ENCODE results near the gene ACOT4. TPM values are rescaled to one million over a fixed set of nuclear protein-coding genes. Genes with fewer than 3 reads are reported as not detected.
"Not testable (repeated sequence)": the region's sequence is repeated elsewhere in the genome, so short reads cannot be mapped to it uniquely, and the experiment has no call there.

ACOT4 gene
- total and polyA plus RNA-seq, 12 donors, result 0.13 to 1.9 (median 0.88) TPM

GRCh38 chr14:73567358-73567757, 24.3 kb upstream of the ACOT4 start:
- ATAC-seq, result no peak
- peak overlapping the region in 4 of 10 donors; percentile 72 to 89 (median 76) for H3K4me3 ChIP-seq
- no peak overlapping the region for H3K27ac ChIP-seq
- H3K4me1 ChIP-seq, result peaks cover 3 to 44% (median 31%) of the 10 kb centered on the region in 9 donors
- intact Hi-C loops (cut with DNase I), result loop anchor here in 5 of 10 donors (5.0 to 10.0 kb wide), 2 partner anchors 40 to 53 kb away; no protein-coding TSS in a partner anchor
- DNase-seq, result no peak
- TF ChIP-seq, protein P1, sequence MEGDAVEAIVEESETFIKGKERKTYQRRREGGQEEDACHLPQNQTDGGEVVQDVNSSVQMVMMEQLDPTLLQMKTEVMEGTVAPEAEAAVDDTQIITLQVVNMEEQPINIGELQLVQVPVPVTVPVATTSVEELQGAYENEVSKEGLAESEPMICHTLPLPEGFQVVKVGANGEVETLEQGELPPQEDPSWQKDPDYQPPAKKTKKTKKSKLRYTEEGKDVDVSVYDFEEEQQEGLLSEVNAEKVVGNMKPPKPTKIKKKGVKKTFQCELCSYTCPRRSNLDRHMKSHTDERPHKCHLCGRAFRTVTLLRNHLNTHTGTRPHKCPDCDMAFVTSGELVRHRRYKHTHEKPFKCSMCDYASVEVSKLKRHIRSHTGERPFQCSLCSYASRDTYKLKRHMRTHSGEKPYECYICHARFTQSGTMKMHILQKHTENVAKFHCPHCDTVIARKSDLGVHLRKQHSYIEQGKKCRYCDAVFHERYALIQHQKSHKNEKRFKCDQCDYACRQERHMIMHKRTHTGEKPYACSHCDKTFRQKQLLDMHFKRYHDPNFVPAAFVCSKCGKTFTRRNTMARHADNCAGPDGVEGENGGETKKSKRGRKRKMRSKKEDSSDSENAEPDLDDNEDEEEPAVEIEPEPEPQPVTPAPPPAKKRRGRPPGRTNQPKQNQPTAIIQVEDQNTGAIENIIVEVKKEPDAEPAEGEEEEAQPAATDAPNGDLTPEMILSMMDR (IDR thresholded peaks at IDR 0.05), result no peak
- peaks cover 0 to 3% (median 0%) of the 10 kb centered on the region in 9 donors for H3K36me3 ChIP-seq
- 97 to 98% methylated on average over 7 of the region's 7 CpGs for WGBS, 2 donors
- H3K9me3 ChIP-seq, result peaks cover 0 to 5% (median 0%) of the 10 kb centered on the region in 11 donors
- H3K27me3 ChIP-seq, result no peaks in the 10 kb centered on the region

- intact Hi-C loops (cut with DNase I), result loop anchor here in 5 of 10 donors (5.0 to 10.0 kb wide), 2 partner anchors 41 to 53 kb away; no protein-coding TSS in a partner anchor
- H3K4me1 ChIP-seq, result peaks cover 3 to 44% (median 31%) of the 10 kb centered on the region in 9 donors
- H3K36me3 ChIP-seq, result peaks cover 0 to 7% (median 0%) of the 10 kb centered on the region in 9 donors
- peak overlapping the region; percentile 21 to 89 (median 76) for H3K4me3 ChIP-seq
- peak overlapping the region; percentile 77 to 98 (median 94) for H3K27ac ChIP-seq
- WGBS, 2 donors, result 67 to 74% methylated on average over 16 of the region's 16 CpGs
- ATAC-seq (peak in 4 of 8 donors; percentile 2 to 10 (median 9)), DNase-seq (no peak)
- TF ChIP-seq, protein P1 (IDR thresholded peaks at IDR 0.05), result no peak
- no peaks in the 10 kb centered on the region for H3K9me3 ChIP-seq
- H3K27me3 ChIP-seq, result no peaks in the 10 kb centered on the region
Measured at GRCh38 chr14:73567951-73568885, 23.5 kb upstream of the ACOT4 start.

DNA sequence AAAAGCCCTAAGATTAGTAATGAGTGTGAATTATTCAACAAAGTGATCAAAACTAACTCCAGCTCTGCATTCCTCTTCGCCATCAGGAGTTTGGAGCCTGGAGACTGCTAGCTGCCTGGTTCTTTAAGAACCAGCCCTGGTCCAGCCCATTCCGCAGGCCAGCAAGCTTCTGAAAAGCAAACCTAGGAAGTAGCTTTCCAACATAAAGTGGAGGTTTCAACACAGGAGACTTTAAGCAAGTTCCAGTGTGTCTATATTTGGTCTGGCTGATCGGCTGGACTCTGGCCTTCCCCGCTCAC, 22.8 kb upstream of the ACOT4 start:
- H3K4me3 ChIP-seq, result peak overlapping the region; percentile 21 to 89 (median 76)
- not testable (repeated sequence) for ATAC-seq, H3K9me3 ChIP-seq, DNase-seq, H3K27me3 ChIP-seq
- intact Hi-C loops (cut with DNase I), result loop anchor here in 5 of 10 donors (5.0 to 10.0 kb wide), 2 partner anchors 42 to 54 kb away; no protein-coding TSS in a partner anchor
- WGBS, 2 donors, result 10 to 11% methylated on average over 4 of the region's 4 CpGs
- peaks cover 3 to 44% (median 31%) of the 10 kb centered on the region in 9 donors for H3K4me1 ChIP-seq
- peaks cover 0 to 10% (median 1%) of the 10 kb centered on the region in 9 donors for H3K36me3 ChIP-seq
- H3K27ac ChIP-seq, result peak overlapping the region; percentile 77 to 98 (median 94)

DNA sequence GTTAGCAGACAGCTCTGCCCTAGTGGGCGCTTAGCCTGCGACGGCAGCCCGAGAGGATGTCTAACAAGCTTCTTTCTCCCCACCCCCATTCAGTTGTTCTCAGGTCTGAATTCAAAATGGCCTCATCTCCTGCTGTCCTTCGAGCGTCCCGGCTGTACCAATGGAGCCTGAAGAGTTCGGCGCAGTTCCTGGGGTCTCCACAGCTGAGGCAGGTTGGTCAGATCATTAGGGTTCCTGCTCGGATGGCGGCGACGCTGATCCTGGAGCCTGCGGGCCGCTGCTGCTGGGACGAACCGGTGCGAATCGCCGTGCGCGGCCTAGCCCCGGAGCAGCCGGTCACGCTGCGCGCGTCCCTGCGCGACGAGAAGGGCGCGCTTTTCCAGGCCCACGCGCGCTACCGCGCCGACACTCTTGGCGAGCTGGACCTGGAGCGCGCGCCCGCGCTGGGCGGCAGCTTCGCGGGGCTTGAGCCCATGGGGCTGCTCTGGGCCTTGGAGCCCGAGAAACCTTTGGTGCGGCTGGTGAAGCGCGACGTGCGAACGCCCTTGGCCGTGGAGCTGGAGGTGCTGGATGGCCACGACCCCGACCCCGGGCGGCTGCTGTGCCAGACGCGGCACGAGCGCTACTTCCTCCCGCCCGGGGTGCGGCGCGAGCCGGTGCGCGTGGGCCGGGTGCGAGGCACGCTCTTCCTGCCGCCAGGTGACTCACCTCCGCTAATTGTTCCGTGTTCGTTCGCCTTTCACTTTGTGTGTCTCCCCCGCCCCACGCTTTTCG, 22.3 kb upstream of the ACOT4 start, which contains the start of gene ACOT2:
TSS of gene ACOT2 (plus strand) at position 29 of the 774 bp plus-strand sequence. CDS start at position 57, 28 bp downstream.
- DNase-seq (peak; percentile 76 to 86), ATAC-seq (peak; percentile 90 to 93 (median 92))
- not testable (repeated sequence) for H3K27me3 ChIP-seq, H3K9me3 ChIP-seq
- 0% methylated on average over 67 to 72 of the region's 83 CpGs for WGBS, 2 donors
- H3K27ac ChIP-seq, result peak within 1 kb of the TSS; percentile 77 to 98 (median 94)
- peaks cover 0 to 16% (median 6%) of the 10 kb centered on the region in 9 donors for H3K36me3 ChIP-seq
- H3K4me3 ChIP-seq, result peak within 1 kb of the TSS; percentile 56 to 89 (median 76)
- peaks cover 3 to 44% (median 31%) of the 10 kb centered on the region in 9 donors for H3K4me1 ChIP-seq
- TF ChIP-seq, protein P1 (IDR thresholded peaks at IDR 0.05), result peak in 3 of 9 donors; percentile 8 to 16 (median 16)
- intact Hi-C loops (cut with DNase I), result loop anchor here in 5 of 10 donors (5.0 to 10.0 kb wide), 2 partner anchors 42 to 55 kb away; no protein-coding TSS in a partner anchor

All from heart right ventricle (tissue), 16 donors.